DOHH2 (cell line): ENCODE measurements around the gene ACTG1.

Experiments
- H3F3A ChIP-seq: fragments of 200-600 bp; sonication (generic), shearing (Covaris generic); 2 replicates; pipeline ENCODE4 v1.6.0; 2016; ENCODE audit warnings: antibody characterized with exemption, mild to moderate bottlenecking; ENCODE audit not compliant: control insufficient read depth, insufficient read depth
- H3K27ac ChIP-seq: fragments of 200-600 bp; sonication (generic); 2 replicates; pipeline ENCODE4 v1.5.1; 2014; ENCODE audit warnings: low read depth, mild to moderate bottlenecking, low read length, moderate library complexity
- H3K27me3 ChIP-seq: fragments of 200-600 bp; sonication (generic); 2 replicates; pipeline ENCODE4 v1.6.1; 2014; ENCODE audit warnings: mild to moderate bottlenecking, low read length, mixed read lengths; ENCODE audit not compliant: control insufficient read depth
- H3K36me3 ChIP-seq: fragments of 200-600 bp; sonication (generic); 2 replicates; pipeline ENCODE4 v1.6.1; 2014; ENCODE audit warnings: mild to moderate bottlenecking, low read length, moderate library complexity, mixed read lengths; ENCODE audit not compliant: control insufficient read depth
- H3K4me1 ChIP-seq: fragments of 200-600 bp; sonication (generic); 2 replicates; pipeline ENCODE4 v1.6.1; 2014; ENCODE audit warnings: mild to moderate bottlenecking, low read length, mixed read lengths; ENCODE audit not compliant: control insufficient read depth
- H3K4me2 ChIP-seq: fragments of 200-600 bp; sonication (generic); 2 replicates; pipeline ENCODE4 v1.6.0; 2014; ENCODE audit warnings: mild to moderate bottlenecking, low read length, moderate library complexity
- H3K4me3 ChIP-seq: fragments of 200-600 bp; sonication (generic); 2 replicates; pipeline ENCODE4 v1.5.1; 2014; ENCODE audit warnings: mild to moderate bottlenecking, low read length, mixed read lengths
- H3K79me2 ChIP-seq: fragments of 200-600 bp; sonication (generic); 2 replicates; pipeline ENCODE4 v1.6.1; 2014; ENCODE audit warnings: mild to moderate bottlenecking, low read length, mixed read lengths; ENCODE audit not compliant: control insufficient read depth
- H3K9me2 ChIP-seq: fragments of 200-600 bp; sonication (generic); replicated peaks from 2 replicates; pipeline ENCODE4 v1.6.1; 2014; ENCODE audit warnings: mild to moderate bottlenecking, low read length, mixed read lengths; ENCODE audit not compliant: control insufficient read depth
- H3K9me3 ChIP-seq: fragments of 200-600 bp; sonication (generic); 2 replicates; pipeline ENCODE4 v1.6.1; 2014; ENCODE audit warnings: antibody characterized with exemption, low read length, mixed read lengths; ENCODE audit not compliant: control insufficient read depth, insufficient read depth
- H4K20me1 ChIP-seq: fragments of 200-600 bp; sonication (generic); 2 replicates; pipeline ENCODE4 v1.6.0; 2014; ENCODE audit warnings: low read depth, mild to moderate bottlenecking, antibody characterized with exemption, low read length, moderate library complexity; ENCODE audit not compliant: control insufficient read depth, insufficient read depth
- CTCF ChIP-seq: fragments of 200-600 bp; sonication (generic); IDR thresholded peaks from one replicate; pipeline ENCODE4 v1.5.1; 2014; ENCODE audit warnings: antibody characterized with exemption, mild to moderate bottlenecking, low read depth, low read length; ENCODE audit not compliant: poor library complexity, severe bottlenecking
- EZH2phosphoT487 ChIP-seq: fragments of 200-600 bp; sonication (generic); IDR thresholded peaks from 2 replicates; pipeline ENCODE4 v1.6.1; 2017; ENCODE audit warnings: borderline replicate concordance, mild to moderate bottlenecking, antibody characterized with exemption, low read length, moderate library complexity, mixed read lengths

ACTG1 gene

DNA sequence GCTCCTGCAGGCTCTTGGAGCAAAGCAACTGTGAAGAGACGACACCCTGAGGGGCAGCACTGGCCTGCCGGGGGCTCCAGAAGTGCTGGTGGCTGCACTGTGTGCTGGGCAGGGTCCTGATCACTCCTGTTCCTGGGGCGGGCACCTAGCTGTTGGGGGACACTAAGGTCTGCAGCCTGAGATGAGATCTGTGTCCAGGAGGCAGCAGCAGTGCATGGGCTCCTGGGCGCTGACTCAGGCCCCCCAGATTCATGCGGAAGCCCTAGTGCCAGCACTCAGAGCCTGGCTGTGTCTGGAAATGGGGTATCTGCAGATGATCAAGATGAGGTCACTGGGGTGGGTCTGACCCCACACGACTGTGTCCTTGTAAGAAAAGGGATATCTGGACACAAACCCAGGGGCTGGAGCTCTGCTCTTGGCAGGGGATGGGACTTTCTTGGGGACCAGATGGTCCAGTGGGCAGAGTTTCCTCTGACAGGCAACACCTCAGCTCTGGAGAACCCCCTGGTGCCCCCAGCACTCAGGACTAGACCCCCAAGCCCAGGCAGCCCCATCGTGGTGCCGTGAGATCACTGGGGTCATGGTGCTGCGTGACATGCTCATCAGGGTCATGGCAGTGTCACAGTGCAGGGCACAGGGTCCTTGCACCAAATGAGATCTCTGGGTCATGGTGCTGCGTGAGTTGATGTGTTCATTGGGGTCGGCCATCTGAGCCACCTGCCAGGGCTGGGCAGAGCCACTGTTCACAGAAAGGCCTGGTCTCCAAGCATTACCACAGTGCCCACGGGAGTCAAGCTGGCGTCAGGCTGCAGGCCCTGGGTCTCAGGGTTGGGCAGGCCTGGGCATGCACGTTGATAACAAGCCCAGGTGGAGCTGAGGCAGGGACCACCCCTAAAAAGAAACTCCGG lies 30.1 kb upstream of the ACTG1 start:
- Histone ChIP-seq H3K27ac (no peak overlapping the region), H3K36me3 (peaks cover 58% of the 10 kb centered on the region)

GRCh38 chr17:81541123-81541522 lies 28.5 kb upstream of the ACTG1 start:
- Histone ChIP-seq H3K36me3 (peaks cover 43% of the 10 kb centered on the region), H3K4me2 (no peak overlapping the region), H3K9me2 (no peaks in the 10 kb centered on the region), H3K79me2 (no peaks in the 10 kb centered on the region), H3K9me3 (no peaks in the 10 kb centered on the region), H3K4me3 (no peak overlapping the region), H4K20me1 (no peaks in the 10 kb centered on the region), H3K27ac (no peak overlapping the region), H3K27me3 (no peaks in the 10 kb centered on the region), H3K4me1 (no peaks in the 10 kb centered on the region), H3F3A (no peaks in the 10 kb centered on the region; the same call in 1 of the 2 replicates)
- no peak for TF ChIP-seq CTCF
- TF ChIP-seq EZH2phosphoT487: no peak

More for the DNA sequence above, 30.1 kb upstream of the ACTG1 start:
- no peaks in the 10 kb centered on the region for H3K4me1 ChIP-seq
- H3K9me3 ChIP-seq: no peaks in the 10 kb centered on the region
- H3K9me2 ChIP-seq: no peaks in the 10 kb centered on the region
- no peak overlapping the region for H3K4me2 ChIP-seq
- no peaks in the 10 kb centered on the region for H4K20me1 ChIP-seq
- H3K4me3 ChIP-seq: no peak overlapping the region
- H3F3A ChIP-seq: no peaks in the 10 kb centered on the region; the same call in 1 of the 2 replicates
- H3K79me2 ChIP-seq: no peaks in the 10 kb centered on the region
- TF ChIP-seq CTCF (no peak), EZH2phosphoT487 (no peak)
- no peaks in the 10 kb centered on the region for H3K27me3 ChIP-seq

DNA sequence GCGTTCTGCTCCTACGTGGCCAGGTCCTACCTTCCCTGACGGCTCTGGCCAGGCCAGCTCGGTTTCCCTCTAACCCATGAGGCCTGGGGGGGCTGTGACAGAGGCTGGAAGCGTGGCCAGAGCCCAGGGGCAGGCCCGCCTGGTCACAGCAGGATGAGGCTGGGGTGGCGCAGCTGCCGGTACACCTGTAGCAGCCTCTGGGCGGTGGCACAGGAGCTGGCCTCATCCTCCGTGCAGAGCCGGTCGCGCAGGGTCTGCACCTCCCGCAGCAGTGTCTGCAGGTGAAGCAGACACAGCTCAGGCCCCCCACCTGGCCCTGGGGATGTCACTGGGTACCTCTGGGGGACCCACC lies 28.1 kb upstream of the ACTG1 start:
- Histone ChIP-seq H3K27me3 (no peaks in the 10 kb centered on the region), H3K36me3 (peaks cover 38% of the 10 kb centered on the region)

More for the DNA sequence above, 28.1 kb upstream of the ACTG1 start:
- no peaks in the 10 kb centered on the region for H3K4me1 ChIP-seq
- H3K4me3 ChIP-seq: no peak overlapping the region
- no peaks in the 10 kb centered on the region for H3K79me2 ChIP-seq
- H3K9me3 ChIP-seq: no peaks in the 10 kb centered on the region
- no peaks in the 10 kb centered on the region for H3K9me2 ChIP-seq
- no peaks in the 10 kb centered on the region; the same call in 1 of the 2 replicates for H3F3A ChIP-seq
- H4K20me1 ChIP-seq: no peaks in the 10 kb centered on the region
- no peak overlapping the region for H3K27ac ChIP-seq
- TF ChIP-seq CTCF (no peak), EZH2phosphoT487 (no peak)
- H3K4me2 ChIP-seq: no peak overlapping the region
